GM06990 (cell line): Measurements from ENCODE around the gene ADCK1.

Source experiments
- DNase-seq: peaks from one replicate; pipeline ENCODE4 v3.0.0-alpha.2; 2011; ENCODE audit not compliant: insufficient read length; ENCODE audit errors: extremely low read depth
- H3K27me3 ChIP-seq: replicated peaks from 2 replicates; pipeline ENCODE4 v1.6.0; 2011; ENCODE audit warnings: low read length; ENCODE audit not compliant: control insufficient read depth, insufficient read depth
- H3K36me3 ChIP-seq: 2 replicates; pipeline ENCODE4 v1.5.1; 2011; ENCODE audit warnings: low read length; ENCODE audit not compliant: control insufficient read depth, insufficient read depth
- H3K4me3 ChIP-seq: replicated peaks from 2 replicates; pipeline ENCODE4 v1.5.1; 2011; ENCODE audit warnings: low read depth, mild to moderate bottlenecking, control low read depth, low read length
- TF ChIP-seq, protein P1 (sequence below): IDR thresholded peaks from 2 replicates; pipeline ENCODE4 v1.5.1; 2011; ENCODE audit warnings: low read length, control low read depth, mild to moderate bottlenecking, inconsistent platforms; ENCODE audit not compliant: insufficient read depth, poor library complexity, severe bottlenecking

ADCK1 gene

DNA sequence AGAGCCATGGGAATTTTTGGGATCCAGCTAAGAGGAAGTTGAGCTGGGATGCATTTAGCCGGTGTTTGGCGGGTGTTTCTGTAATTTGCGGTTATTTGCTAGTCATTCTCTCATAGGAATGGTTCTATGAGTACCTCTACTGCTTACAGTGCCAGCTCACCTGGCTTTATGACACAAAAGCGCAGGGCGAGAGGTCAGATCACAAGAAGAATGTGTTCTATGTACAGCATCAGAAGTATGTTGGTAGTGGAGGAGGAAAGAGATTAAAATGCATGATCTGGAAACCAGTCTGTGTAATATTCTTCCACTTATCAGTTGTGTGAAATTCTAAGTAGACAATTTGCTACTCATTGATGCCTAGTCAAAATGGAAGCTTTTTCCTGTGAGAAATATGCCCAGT is 173.3 kb downstream of the ADCK1 start:
- H3K36me3 ChIP-seq: no peaks in the 10 kb centered on the region
- TF ChIP-seq, protein P1, sequence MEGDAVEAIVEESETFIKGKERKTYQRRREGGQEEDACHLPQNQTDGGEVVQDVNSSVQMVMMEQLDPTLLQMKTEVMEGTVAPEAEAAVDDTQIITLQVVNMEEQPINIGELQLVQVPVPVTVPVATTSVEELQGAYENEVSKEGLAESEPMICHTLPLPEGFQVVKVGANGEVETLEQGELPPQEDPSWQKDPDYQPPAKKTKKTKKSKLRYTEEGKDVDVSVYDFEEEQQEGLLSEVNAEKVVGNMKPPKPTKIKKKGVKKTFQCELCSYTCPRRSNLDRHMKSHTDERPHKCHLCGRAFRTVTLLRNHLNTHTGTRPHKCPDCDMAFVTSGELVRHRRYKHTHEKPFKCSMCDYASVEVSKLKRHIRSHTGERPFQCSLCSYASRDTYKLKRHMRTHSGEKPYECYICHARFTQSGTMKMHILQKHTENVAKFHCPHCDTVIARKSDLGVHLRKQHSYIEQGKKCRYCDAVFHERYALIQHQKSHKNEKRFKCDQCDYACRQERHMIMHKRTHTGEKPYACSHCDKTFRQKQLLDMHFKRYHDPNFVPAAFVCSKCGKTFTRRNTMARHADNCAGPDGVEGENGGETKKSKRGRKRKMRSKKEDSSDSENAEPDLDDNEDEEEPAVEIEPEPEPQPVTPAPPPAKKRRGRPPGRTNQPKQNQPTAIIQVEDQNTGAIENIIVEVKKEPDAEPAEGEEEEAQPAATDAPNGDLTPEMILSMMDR: no peak
- no peaks in the 10 kb centered on the region for H3K27me3 ChIP-seq
- no peak for DNase-seq
- no peak overlapping the region for H3K4me3 ChIP-seq

DNA sequence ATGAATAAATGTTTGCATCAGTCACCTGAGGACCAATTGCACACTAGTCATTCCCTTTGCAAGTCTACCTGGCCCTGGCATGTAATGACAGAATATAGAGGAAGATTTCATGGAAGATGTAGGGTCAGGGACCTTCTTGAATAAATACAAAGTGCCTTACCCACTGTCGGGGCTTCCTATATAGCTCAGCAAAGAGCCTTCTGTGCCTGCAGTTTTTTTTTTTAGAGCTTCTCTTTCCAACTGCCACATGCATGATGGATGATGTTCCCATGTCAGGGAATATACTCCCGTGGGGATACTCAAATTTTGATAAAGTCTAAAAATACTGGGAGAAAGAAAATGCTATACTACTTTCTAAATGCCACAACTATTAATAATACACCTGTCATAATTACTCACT is 176.7 kb downstream of the ADCK1 start:
- H3K4me3 ChIP-seq: no peak overlapping the region
- DNase-seq: no peak
- H3K27me3 ChIP-seq: no peaks in the 10 kb centered on the region; the same call in 1 of the 2 replicates
- H3K36me3 ChIP-seq: no peaks in the 10 kb centered on the region
- TF ChIP-seq, protein P1: no peak

DNA sequence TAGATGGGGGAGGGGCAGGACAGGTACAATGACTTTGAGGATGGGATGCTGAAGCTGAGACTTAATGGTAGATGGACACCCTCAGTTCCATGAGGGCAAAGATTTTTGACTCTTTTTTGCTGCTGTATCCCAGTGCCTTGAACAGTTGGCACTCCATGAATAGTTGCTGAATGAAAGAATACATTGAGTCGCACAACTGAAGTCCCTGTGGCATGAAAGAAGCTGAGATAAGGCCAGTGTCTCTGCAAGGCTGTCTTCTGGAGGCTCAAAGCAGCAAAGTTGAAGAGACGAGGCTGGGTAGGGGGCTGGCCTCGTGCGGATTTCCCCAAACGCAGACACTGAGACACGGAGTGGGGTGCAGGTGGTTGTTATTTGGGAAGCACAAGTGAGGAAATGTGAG is 179.3 kb downstream of the ADCK1 start:
- H3K4me3 ChIP-seq: no peak overlapping the region
- TF ChIP-seq, protein P1: no peak
- no peak for DNase-seq

DNA sequence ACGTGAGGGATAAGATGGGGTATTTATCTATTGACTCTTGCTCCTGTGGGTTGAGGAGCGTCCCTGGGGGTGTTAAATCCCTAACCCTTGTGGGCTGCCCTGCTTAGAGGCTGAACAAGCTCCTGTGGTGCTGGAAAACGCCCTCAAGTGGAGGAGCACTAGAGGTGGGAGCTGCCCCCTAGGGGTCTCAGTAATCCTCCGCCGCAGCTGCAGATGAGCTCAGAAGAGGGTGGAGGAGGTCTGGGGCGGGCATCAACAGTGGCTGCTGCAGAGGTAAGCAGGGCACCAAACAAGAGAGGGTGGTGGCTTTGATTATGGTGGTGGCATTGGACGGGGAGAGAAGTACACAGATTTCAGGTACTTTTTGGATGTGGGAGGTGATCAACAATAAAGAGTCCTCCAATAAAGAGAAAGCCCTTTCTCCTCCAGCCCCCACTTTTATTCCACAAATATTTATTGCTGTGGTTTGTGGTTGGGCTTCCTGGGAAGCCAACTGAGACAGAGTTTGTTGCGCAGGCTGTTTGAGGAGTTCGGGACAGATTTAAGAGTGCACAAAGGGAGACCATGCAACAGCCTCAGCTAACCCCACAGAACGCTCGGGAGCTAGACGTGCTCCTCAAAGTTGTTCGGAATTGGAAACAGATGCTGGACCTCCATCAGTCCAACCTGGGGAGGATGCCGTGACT is 179.9 kb downstream of the ADCK1 start:
- TF ChIP-seq, protein P1: peak; percentile 23
- Histone ChIP-seq H3K36me3 (no peaks in the 10 kb centered on the region), H3K4me3 (no peak overlapping the region), H3K27me3 (peaks cover 1% of the 10 kb centered on the region; the same call in 1 of the 2 replicates)
- DNase-seq: no peak

More for the DNA sequence above, 179.3 kb downstream of the ADCK1 start:
- peaks cover 1% of the 10 kb centered on the region; the same call in 1 of the 2 replicates for H3K27me3 ChIP-seq
- no peaks in the 10 kb centered on the region for H3K36me3 ChIP-seq

DNA sequence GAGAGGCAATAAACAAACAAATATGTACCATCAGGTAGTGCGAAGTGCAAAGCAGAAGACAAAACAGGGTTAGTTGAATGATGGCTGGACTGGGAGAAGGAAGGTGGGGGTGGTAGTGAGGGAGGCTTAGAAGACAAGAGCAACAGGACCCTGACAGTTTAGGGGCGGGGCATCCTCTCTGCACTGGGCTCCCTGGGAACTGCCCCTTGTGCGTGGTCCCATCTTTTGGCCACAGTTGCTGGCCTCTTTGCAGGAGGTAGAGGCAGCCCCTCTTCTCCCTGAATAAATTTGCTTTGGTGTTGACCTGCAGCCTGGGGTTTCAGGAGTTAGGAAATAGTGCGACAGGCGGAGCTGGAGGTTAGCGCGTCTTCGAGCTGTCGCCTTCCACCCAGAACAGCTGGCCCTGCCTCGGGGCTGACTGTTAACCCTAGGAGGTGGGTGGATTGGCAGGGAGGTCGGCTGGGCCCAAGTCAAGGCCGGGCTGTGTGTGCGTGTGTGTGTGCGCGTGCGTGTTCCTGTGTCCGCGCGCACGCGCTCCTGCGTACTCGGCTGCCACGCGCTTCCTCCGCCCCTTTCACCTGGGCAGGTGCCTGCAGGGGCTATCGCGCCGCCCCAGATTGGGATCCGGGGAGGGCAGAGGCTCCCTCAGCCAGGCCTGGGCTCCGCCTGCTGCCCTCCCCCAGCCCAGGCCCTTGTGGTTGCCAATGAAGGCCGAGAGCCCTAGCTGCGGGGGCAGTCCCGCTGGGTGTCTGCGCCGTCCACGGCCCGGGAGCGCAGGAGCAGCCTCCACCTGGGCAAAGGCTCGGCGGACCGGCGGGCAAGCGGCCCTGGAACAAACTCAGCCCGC is 180.8 kb downstream of the ADCK1 start:
- TF ChIP-seq, protein P1: no peak
- Histone ChIP-seq H3K27me3 (peaks cover 1% of the 10 kb centered on the region; the same call in 1 of the 2 replicates), H3K36me3 (no peaks in the 10 kb centered on the region), H3K4me3 (no peak overlapping the region)
- DNase-seq: peak; percentile 8
